ENCODE data around the gene HEPN1. TPM values are rescaled to one million over a fixed set of nuclear protein-coding genes. Genes with fewer than 3 reads are reported as not detected.

HEPN1 gene
- total and polyA plus RNA-seq, 2 of the 4 experiments (the other 2 are of a cell fraction): not detected

DNA sequence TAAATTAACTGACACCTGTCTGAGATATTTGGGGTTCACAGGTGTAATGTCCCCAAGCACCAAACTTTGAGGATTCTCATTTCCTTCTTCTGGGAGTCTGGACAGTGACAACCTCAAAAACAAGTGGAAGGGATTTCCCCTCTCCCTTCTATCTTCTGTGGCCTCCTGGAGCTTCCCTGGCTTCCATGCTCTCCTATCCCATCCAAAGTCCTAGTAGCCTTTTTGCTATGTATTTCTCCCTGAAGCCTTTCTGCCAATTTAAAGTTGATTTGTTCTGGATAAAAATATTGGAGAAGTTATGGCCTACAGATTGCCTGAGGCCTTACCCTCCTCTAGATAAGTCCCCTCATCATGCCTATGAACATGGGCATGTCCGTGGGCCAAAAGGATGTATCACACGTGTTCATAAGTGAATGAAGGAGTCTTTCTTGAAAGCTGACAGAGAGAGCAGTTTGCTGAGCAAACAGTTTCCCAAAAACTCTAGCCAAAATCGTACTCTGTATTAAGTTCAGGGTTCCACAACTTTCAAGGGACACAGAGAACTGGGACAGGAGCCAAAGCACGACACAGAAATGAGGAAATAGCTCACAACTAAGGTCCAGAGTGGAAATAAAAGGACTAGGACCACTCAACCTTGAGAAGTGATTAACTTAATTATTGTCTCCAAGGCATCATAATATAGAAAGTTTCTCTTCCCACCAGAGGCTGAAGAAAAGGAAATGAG, 10.1 kb downstream of the HEPN1 start:
- BruUV-seq (replicated peaks): no TSS peak

More for the DNA sequence above, 10.1 kb downstream of the HEPN1 start:
- Histone ChIP-seq H2AK9ac (replicated peaks; ENCODE audit: low read depth, low read length, poor library complexity) (no peak overlapping the region), H4K20me1 (ENCODE audit: insufficient read depth, low read length) (no peaks in the 10 kb centered on the region), H3K27ac (ENCODE audit: insufficient read depth, low read length) (no peak overlapping the region), H3K56ac (ENCODE audit: extremely low read depth, insufficient read depth, low read length) (no peak overlapping the region), H2BK20ac (ENCODE audit: low read depth, low read length) (no peak overlapping the region), H2BK120ac (ENCODE audit: low read depth, low read length) (no peak overlapping the region), H3K9ac (ENCODE audit: low read depth, low read length) (no peak overlapping the region), H3K23ac (ENCODE audit: low read depth, low read length) (peak overlapping the region; percentile 50; the same call in 1 of the 2 replicates), H2AK5ac (ENCODE audit: low read depth, low read length) (no peak overlapping the region), H4K5ac (ENCODE audit: low read depth, low read length) (no peak overlapping the region), H3K4ac (ENCODE audit: low read depth, low read length) (no peak overlapping the region), H3K36me3 (ENCODE audit: control insufficient read depth, insufficient read depth, low read length) (no peaks in the 10 kb centered on the region), H3K4me2 (ENCODE audit: low read depth, low read length) (no peak overlapping the region), H3K79me1 (ENCODE audit: low read depth in 1 of 2, low read length in 2 of 2) (no peaks in the 10 kb centered on the region), H4K8ac (ENCODE audit: low read depth in 2 of 2, low read length in 2 of 2) (no peak overlapping the region), H3K9me3 (ENCODE audit: control insufficient read depth, insufficient read depth, low read length) (no peaks in the 10 kb centered on the region), H4K91ac (ENCODE audit: insufficient read depth, low read depth, low read length) (no peak overlapping the region), H3K4me3 (ENCODE audit: insufficient read depth, low read depth, low read length) (no peak overlapping the region), H3K4me1 (ENCODE audit: control insufficient read depth, insufficient read depth, low read length) (0 out of 2 replicates have a peak, but pooled peaks cover 2% of the 10 kb centered on the region), H2BK15ac (ENCODE audit: low read depth, low read length) (no peak overlapping the region), H3K14ac (replicated peaks; ENCODE audit: low read depth, low read length) (no peak overlapping the region), H3K18ac (ENCODE audit: low read depth, low read length) (no peak overlapping the region), H2BK5ac (ENCODE audit: low read depth, low read length, poor library complexity, severe bottlenecking) (no peak overlapping the region), H2AFZ (replicated peaks; ENCODE audit: low read length, poor library complexity) (no peak overlapping the region), H3K9me1 (ENCODE audit: insufficient read depth, low read length) (peaks cover under 1% of the 10 kb centered on the region; the same call in 1 of the 2 replicates), H3K27me3 (ENCODE audit: control insufficient read depth, insufficient read depth, low read length) (no peaks in the 10 kb centered on the region)
- DNase-seq: no peak
- ChIA-PET POLR2A (ENCODE audit: unreplicated experiment) (no interaction called here), CTCF (interaction anchor here (1.0 kb wide), 1 partner anchor 12 kb away, joined by 3 read pairs; no protein-coding TSS in a partner anchor)
- dilution Hi-C loops (cut with HindIII; ENCODE audit: low sequenced_read_pairs, unreplicated experiment): no loop called here
- in situ Hi-C loops (cut with MboI; ENCODE audit: low sequenced_read_pairs): no loop called here
- WGBS, 2 experiments (ENCODE audit: extremely low coverage in 2 of 2, insufficient read length in 1 of 2): no CpG with 5 or more reads among the region's 4 CpGs
- ATAC-seq (ENCODE audit: low read depth): no peak
- intact Hi-C loops (cut with micrococcal nuclease): no loop called here
- TF ChIP-seq BHLHE40 (IDR thresholded peaks at IDR 0.05; ENCODE audit: low read depth, low read length): no peak
- no peak for TF ChIP-seq RFX5 (IDR thresholded peaks at IDR 0.05; ENCODE audit: low read depth, low read length)
- TF ChIP-seq FOS (IDR thresholded peaks at IDR 0.05; ENCODE audit: low read depth, low read length): no peak

All from IMR-90 (cell line).